Measurements from ENCODE around the gene DSP. TPM values are rescaled to one million over a fixed set of nuclear protein-coding genes. Genes with fewer than 3 reads are reported as not detected.

Gene DSP
- total and polyA plus RNA-seq, 12 donors = 4.1 to 61.4 (median 38.8) TPM

GRCh38 chr6:7505189-7505699 is 36.2 kb upstream of the DSP start:
- TF ChIP-seq, protein P1, sequence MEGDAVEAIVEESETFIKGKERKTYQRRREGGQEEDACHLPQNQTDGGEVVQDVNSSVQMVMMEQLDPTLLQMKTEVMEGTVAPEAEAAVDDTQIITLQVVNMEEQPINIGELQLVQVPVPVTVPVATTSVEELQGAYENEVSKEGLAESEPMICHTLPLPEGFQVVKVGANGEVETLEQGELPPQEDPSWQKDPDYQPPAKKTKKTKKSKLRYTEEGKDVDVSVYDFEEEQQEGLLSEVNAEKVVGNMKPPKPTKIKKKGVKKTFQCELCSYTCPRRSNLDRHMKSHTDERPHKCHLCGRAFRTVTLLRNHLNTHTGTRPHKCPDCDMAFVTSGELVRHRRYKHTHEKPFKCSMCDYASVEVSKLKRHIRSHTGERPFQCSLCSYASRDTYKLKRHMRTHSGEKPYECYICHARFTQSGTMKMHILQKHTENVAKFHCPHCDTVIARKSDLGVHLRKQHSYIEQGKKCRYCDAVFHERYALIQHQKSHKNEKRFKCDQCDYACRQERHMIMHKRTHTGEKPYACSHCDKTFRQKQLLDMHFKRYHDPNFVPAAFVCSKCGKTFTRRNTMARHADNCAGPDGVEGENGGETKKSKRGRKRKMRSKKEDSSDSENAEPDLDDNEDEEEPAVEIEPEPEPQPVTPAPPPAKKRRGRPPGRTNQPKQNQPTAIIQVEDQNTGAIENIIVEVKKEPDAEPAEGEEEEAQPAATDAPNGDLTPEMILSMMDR (IDR thresholded peaks at IDR 0.05) = no peak
- TF ChIP-seq POLR2A (IDR thresholded peaks at IDR 0.05) = peak in 1 of 2 donors; percentile 59
- H3K4me1 ChIP-seq (replicated peaks in 1 of 2) = peaks cover 0 to 8% of the 10 kb centered on the region in 2 donors
- no peaks in the 10 kb centered on the region for H3K9me3 ChIP-seq (replicated peaks in 1 of 3)
- H3K27ac ChIP-seq = peak overlapping the region in 3 of 5 donors; percentile 2 to 66 (median 38)
- H3K36me3 ChIP-seq (replicated peaks in 1 of 2) = no peaks in the 10 kb centered on the region
- intact Hi-C loops (cut with DNase I) = no loop called here
- H3K4me3 ChIP-seq = no peak overlapping the region
- peak; percentile 62 to 86 (median 83) for DNase-seq
- 19 to 25% (median 22%) methylated on average over 10 of the region's 10 CpGs for WGBS, 4 donors
- no peaks in the 10 kb centered on the region for H3K27me3 ChIP-seq

DNA sequence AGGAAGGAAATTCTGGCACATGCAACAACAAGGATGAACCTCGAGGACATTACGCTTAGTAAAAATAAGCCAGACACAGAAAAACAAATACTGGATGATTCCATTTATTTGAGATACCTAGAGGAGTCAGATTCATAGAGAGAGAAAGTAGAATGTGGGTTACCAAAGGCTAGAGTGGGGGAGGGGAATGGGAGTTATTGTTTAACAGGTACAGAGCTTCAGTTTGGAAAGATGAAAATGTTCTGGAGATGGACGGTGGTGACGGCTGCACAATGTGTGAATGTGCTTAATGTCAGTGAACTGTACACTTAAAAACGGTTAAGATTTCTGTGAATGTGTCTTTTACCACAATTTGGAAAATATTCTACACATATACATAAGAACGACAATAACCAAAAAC is 33.9 kb upstream of the DSP start:
- peaks cover 0 to 8% of the 10 kb centered on the region in 2 donors for H3K4me1 ChIP-seq (replicated peaks in 1 of 2)
- DNase-seq = no peak
- intact Hi-C loops (cut with DNase I) = no loop called here
- no peaks in the 10 kb centered on the region for H3K27me3 ChIP-seq
- no peaks in the 10 kb centered on the region for H3K9me3 ChIP-seq (replicated peaks in 1 of 3)
- no peak overlapping the region for H3K4me3 ChIP-seq
- H3K36me3 ChIP-seq (replicated peaks in 1 of 2) = no peaks in the 10 kb centered on the region
- no peak for TF ChIP-seq POLR2A (IDR thresholded peaks at IDR 0.05)
- TF ChIP-seq, protein P1 (IDR thresholded peaks at IDR 0.05) = no peak
- H3K27ac ChIP-seq = no peak overlapping the region
- WGBS, 4 donors = 90 to 94% (median 93%) methylated on average over 6 of the region's 6 CpGs

- Histone ChIP-seq H3K4me1 (replicated peaks in 1 of 2) (no peaks in the 10 kb centered on the region), H3K9me3 (replicated peaks in 1 of 3) (no peaks in the 10 kb centered on the region), H3K27ac (no peak overlapping the region), H3K4me3 (no peak overlapping the region), H3K36me3 (replicated peaks in 1 of 2) (no peaks in the 10 kb centered on the region), H3K27me3 (no peaks in the 10 kb centered on the region)
- TF ChIP-seq POLR2A (IDR thresholded peaks at IDR 0.05) = no peak
- TF ChIP-seq, protein P1 (IDR thresholded peaks at IDR 0.05) = no peak
- WGBS, 4 donors = 59 to 70% (median 63%) methylated on average over 2 of the region's 2 CpGs
- intact Hi-C loops (cut with DNase I) = no loop called here
- no peak for DNase-seq
These were observed 29.2 kb upstream of the DSP start for GRCh38 chr6:7512320-7512719.

DNA sequence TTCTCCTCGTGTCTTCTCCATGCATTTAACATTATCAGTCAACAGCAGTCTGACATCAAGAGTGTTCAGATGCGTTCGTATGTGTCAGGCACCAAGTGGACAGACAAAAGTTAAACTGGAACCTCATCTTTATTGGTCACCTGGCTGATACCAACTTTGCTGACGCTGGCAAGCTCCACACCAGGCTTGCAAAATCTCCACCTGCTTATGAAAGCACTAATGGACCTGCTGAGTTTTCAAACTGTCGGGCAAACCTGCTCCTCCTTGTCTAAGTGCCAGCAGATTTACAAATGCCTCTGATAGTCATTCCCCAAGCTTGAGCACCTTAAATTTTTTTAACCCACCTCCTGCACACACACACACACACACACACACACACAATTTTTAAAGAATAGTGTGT is 27.9 kb upstream of the DSP start:
- intact Hi-C loops (cut with DNase I) = no loop called here
- Histone ChIP-seq H3K36me3 (replicated peaks in 1 of 2) (no peaks in the 10 kb centered on the region), H3K27me3 (no peaks in the 10 kb centered on the region), H3K9me3 (replicated peaks in 1 of 3) (no peaks in the 10 kb centered on the region), H3K4me3 (no peak overlapping the region), H3K27ac (no peak overlapping the region), H3K4me1 (replicated peaks in 1 of 2) (no peaks in the 10 kb centered on the region)
- TF ChIP-seq POLR2A (IDR thresholded peaks at IDR 0.05) = no peak
- TF ChIP-seq, protein P1 (IDR thresholded peaks at IDR 0.05) = no peak
- 74 to 80% (median 76%) methylated on average over 3 to 5 of the region's 5 CpGs for WGBS, 4 donors
- DNase-seq = no peak
